Chondrocyte (in vitro differentiated cells): Measurements from ENCODE around the gene CLIP4. TPM values are rescaled to one million over a fixed set of nuclear protein-coding genes. Genes with fewer than 3 reads are reported as not detected.
"Not testable (repeated sequence)": the region's sequence is repeated elsewhere in the genome, so short reads cannot be mapped to it uniquely, and the experiment has no call there.

ENCODE experiments used
- DNase-seq: peaks from one replicate; pipeline ENCODE4 v3.0.0; 2021; ENCODE audit warnings: mixed read lengths, low spot score
- H3K27ac Mint-ChIP-seq: one replicate; pipeline ENCODE4 v1.8.0; 2021; ENCODE audit warnings: mild to moderate bottlenecking, moderate library complexity, mixed read lengths; ENCODE audit not compliant: unreplicated experiment
- H3K27me3 Mint-ChIP-seq: 2 replicates; pipeline ENCODE4 v1.8.0; 2021; ENCODE audit warnings: low read depth, mixed read lengths
- H3K36me3 Mint-ChIP-seq: 2 replicates; pipeline ENCODE4 v1.8.0; 2021; ENCODE audit warnings: low read depth, mixed read lengths
- H3K4me1 Mint-ChIP-seq: 2 replicates; pipeline ENCODE4 v1.8.0; 2021; ENCODE audit warnings: low read depth, mild to moderate bottlenecking, mixed read lengths
- H3K4me3 Mint-ChIP-seq: one replicate; pipeline ENCODE4 v1.8.0; 2021; ENCODE audit warnings: mild to moderate bottlenecking, moderate library complexity, mixed read lengths; ENCODE audit not compliant: unreplicated experiment
- H3K9me3 Mint-ChIP-seq: 2 replicates; pipeline ENCODE4 v1.8.0; 2021; ENCODE audit warnings: low read depth, mixed read lengths
- total RNA-seq: library from RNA; stranded (reverse); gene quantifications from 3 replicates; pipeline ENCODE4 v1.2.1, GENCODE V29; 2021
- TF ChIP-seq, protein P1 (sequence below): fragments of 200-600 bp; sonication (generic); IDR thresholded peaks from 2 replicates; pipeline ENCODE4 v1.5.0; 2021; ENCODE audit warnings: antibody characterized with exemption, mild to moderate bottlenecking, moderate library complexity

CLIP4 gene
- total RNA-seq, 1 donor from 2014 or later = 30.1 TPM

- TF ChIP-seq, protein P1, sequence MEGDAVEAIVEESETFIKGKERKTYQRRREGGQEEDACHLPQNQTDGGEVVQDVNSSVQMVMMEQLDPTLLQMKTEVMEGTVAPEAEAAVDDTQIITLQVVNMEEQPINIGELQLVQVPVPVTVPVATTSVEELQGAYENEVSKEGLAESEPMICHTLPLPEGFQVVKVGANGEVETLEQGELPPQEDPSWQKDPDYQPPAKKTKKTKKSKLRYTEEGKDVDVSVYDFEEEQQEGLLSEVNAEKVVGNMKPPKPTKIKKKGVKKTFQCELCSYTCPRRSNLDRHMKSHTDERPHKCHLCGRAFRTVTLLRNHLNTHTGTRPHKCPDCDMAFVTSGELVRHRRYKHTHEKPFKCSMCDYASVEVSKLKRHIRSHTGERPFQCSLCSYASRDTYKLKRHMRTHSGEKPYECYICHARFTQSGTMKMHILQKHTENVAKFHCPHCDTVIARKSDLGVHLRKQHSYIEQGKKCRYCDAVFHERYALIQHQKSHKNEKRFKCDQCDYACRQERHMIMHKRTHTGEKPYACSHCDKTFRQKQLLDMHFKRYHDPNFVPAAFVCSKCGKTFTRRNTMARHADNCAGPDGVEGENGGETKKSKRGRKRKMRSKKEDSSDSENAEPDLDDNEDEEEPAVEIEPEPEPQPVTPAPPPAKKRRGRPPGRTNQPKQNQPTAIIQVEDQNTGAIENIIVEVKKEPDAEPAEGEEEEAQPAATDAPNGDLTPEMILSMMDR = no peak
- peak overlapping the region; percentile 13 for H3K27ac Mint-ChIP-seq
- H3K4me1 Mint-ChIP-seq = peaks cover 22% of the 10 kb centered on the region
- no peaks in the 10 kb centered on the region for H3K36me3 Mint-ChIP-seq
- H3K27me3 Mint-ChIP-seq = no peaks in the 10 kb centered on the region
- H3K4me3 Mint-ChIP-seq = no peak overlapping the region
- DNase-seq = no peak
- H3K9me3 Mint-ChIP-seq = no peaks in the 10 kb centered on the region
Measured at GRCh38 chr2:29106256-29106655, 9.0 kb upstream of the CLIP4 start.

- no peak overlapping the region for H3K4me3 Mint-ChIP-seq
- H3K27me3 Mint-ChIP-seq = no peaks in the 10 kb centered on the region
- H3K27ac Mint-ChIP-seq = peak overlapping the region; percentile 22
- TF ChIP-seq, protein P1 = no peak
- no peaks in the 10 kb centered on the region for H3K36me3 Mint-ChIP-seq
- H3K9me3 Mint-ChIP-seq = no peaks in the 10 kb centered on the region
- no peak for DNase-seq
- peaks cover 22% of the 10 kb centered on the region for H3K4me1 Mint-ChIP-seq
Measured at GRCh38 chr2:29106980-29107388, 8.2 kb upstream of the CLIP4 start.

DNA sequence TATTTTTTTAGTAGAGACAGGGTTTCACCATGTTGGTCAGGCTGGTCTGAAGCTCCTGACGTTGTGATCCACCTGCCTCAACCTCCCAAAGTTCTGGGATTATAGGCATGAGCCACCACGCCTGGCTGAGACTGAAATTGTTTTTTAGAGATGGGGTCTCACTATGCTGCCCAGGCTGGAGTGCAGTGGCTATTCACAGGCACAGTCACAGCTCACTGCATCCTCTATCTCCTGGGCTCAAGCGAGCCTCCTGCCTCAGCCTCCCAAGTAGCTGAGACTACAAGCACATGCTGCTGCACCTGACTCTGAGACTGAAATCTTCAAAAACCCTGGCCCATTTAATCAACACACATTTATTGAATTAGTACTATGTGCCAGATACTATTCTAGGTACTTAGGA is 7.7 kb upstream of the CLIP4 start:
- H3K9me3 Mint-ChIP-seq, H3K4me3 Mint-ChIP-seq, H3K27me3 Mint-ChIP-seq, H3K36me3 Mint-ChIP-seq, DNase-seq: not testable (repeated sequence)
- Mint-ChIP-seq H3K27ac (peak overlapping the region; percentile 98), H3K4me1 (peaks cover 22% of the 10 kb centered on the region)

- peaks cover 24% of the 10 kb centered on the region for H3K4me1 Mint-ChIP-seq
- H3K27ac Mint-ChIP-seq = peak overlapping the region; percentile 98
- H3K4me3 Mint-ChIP-seq = peak overlapping the region; percentile 44
- H3K27me3 Mint-ChIP-seq = no peaks in the 10 kb centered on the region
- TF ChIP-seq, protein P1 = no peak
- H3K9me3 Mint-ChIP-seq = no peaks in the 10 kb centered on the region
- no peaks in the 10 kb centered on the region for H3K36me3 Mint-ChIP-seq
- no peak for DNase-seq
Measured at GRCh38 chr2:29108225-29108624, 7.0 kb upstream of the CLIP4 start.

- Mint-ChIP-seq H3K4me1 (peaks cover 34% of the 10 kb centered on the region), H3K36me3 (no peaks in the 10 kb centered on the region), H3K27ac (peak overlapping the region; percentile 98), H3K27me3 (no peaks in the 10 kb centered on the region), H3K9me3 (no peaks in the 10 kb centered on the region), H3K4me3 (no peak overlapping the region)
- TF ChIP-seq, protein P1 = no peak
- no peak for DNase-seq
Measured at GRCh38 chr2:29109246-29109645, 6.0 kb upstream of the CLIP4 start.

DNA sequence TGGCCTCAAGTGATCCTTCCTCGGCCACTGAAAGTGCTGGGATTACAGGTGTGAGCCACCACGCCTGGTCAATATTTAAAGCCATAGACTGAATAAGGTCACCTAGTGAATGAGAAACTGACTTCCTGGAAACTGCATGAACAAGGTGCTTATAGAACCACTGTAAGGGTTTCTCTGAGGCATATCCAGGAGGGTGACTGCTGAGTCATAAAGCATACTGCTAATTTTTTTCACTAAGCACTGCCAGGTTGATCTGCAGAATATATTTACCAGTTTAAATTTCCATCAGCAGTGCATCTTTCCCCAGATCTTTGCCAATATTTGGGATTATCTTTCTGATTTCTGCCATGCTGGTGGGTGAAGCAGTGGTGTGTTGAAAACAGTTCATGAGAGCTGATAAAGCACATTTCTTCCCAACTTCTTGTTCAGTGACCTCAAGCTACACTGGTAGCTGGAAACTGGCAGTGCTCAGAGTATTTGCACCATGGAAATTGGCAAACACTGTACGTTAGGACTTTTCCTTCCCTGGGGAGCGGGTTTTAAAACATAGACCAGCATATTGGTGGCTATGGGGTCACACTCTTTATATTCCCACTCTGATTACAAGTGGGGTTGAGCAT is 4.2 kb upstream of the CLIP4 start:
- Mint-ChIP-seq H3K9me3 (no peaks in the 10 kb centered on the region), H3K27ac (no peak overlapping the region), H3K36me3 (no peaks in the 10 kb centered on the region), H3K4me3 (no peak overlapping the region), H3K4me1 (peaks cover 43% of the 10 kb centered on the region), H3K27me3 (no peaks in the 10 kb centered on the region)
- DNase-seq = no peak
- TF ChIP-seq, protein P1 = no peak
